VCaP (cell line): ENCODE measurements around the gene ATP2A3.

Source experiments
- H3K27ac ChIP-seq: fragments of 450-650 bp; 2 replicates; pipeline ENCODE4 v1.5.1; 2017
- TF ChIP-seq, protein P1 (sequence below): fragments of 450-650 bp; conservative IDR thresholded peaks from 2 replicates; pipeline ENCODE4 v1.5.1; 2017; ENCODE audit warnings: mild to moderate bottlenecking, moderate library complexity

The ATP2A3 gene

GRCh38 chr17:3890082-3890877 lies 74.0 kb downstream of the ATP2A3 start:
- TF ChIP-seq, protein P1, sequence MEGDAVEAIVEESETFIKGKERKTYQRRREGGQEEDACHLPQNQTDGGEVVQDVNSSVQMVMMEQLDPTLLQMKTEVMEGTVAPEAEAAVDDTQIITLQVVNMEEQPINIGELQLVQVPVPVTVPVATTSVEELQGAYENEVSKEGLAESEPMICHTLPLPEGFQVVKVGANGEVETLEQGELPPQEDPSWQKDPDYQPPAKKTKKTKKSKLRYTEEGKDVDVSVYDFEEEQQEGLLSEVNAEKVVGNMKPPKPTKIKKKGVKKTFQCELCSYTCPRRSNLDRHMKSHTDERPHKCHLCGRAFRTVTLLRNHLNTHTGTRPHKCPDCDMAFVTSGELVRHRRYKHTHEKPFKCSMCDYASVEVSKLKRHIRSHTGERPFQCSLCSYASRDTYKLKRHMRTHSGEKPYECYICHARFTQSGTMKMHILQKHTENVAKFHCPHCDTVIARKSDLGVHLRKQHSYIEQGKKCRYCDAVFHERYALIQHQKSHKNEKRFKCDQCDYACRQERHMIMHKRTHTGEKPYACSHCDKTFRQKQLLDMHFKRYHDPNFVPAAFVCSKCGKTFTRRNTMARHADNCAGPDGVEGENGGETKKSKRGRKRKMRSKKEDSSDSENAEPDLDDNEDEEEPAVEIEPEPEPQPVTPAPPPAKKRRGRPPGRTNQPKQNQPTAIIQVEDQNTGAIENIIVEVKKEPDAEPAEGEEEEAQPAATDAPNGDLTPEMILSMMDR = no peak

GRCh38 chr17:3889325-3890012 lies 74.8 kb downstream of the ATP2A3 start:
- TF ChIP-seq, protein P1 = no peak
- H3K27ac ChIP-seq = peak overlapping the region; percentile 61; the same call in 1 of the 2 replicates

More at GRCh38 chr17:3890082-3890877, 74.0 kb downstream of the ATP2A3 start:
- H3K27ac ChIP-seq = peak overlapping the region; percentile 88

- peak overlapping the region; percentile 61 for H3K27ac ChIP-seq
Observed at GRCh38 chr17:3888343-3889171, 75.7 kb downstream of the ATP2A3 start.

DNA sequence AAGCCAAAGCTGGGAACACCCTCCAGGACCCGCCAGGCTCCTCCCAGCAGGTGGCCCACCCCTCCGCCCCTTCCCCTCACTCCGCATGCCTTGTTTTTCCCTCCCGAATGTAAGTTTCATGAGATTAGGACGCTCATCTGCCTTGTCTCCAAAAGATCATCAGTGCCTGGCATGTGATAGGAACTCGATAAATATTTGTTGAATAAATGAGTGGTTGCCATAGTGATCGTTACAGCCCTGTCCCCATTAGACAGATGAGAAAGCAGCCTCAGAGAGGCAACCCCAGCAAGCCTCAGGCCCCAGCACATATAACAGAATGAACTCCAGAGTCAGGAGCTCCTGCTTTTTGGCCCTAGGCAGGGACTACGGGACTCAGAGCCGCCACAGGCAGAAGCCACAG lies 76.4 kb downstream of the ATP2A3 start:
- TF ChIP-seq, protein P1 = no peak
- peak overlapping the region; percentile 61 for H3K27ac ChIP-seq

More at GRCh38 chr17:3888343-3889171, 75.7 kb downstream of the ATP2A3 start:
- TF ChIP-seq, protein P1 = no peak

DNA sequence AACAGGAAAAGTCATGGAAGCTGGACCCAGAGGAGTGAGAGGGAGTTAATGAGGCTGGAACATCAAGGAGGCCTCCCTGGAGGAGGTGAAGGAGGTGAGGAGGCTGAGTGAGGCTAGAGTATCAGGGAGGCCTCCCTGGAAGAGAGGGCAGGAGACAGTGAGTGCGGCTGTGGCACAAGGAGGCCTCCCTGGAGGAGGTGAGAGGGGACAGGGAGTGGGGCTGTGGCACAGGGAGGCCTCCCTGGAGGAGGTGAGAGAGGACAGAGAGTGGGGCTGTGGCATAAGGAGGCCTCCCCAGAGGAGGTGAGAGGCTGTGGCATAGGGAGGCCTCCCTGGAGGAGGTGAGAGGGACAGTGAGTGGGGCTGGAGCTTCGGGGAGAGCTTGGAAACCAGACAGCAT lies 76.8 kb downstream of the ATP2A3 start:
- TF ChIP-seq, protein P1 = no peak
- peak overlapping the region; percentile 61 for H3K27ac ChIP-seq

- peak overlapping the region; percentile 61 for H3K27ac ChIP-seq
Observed at GRCh38 chr17:3886776-3887175, 77.5 kb downstream of the ATP2A3 start.

More at GRCh38 chr17:3886776-3887175, 77.5 kb downstream of the ATP2A3 start:
- TF ChIP-seq, protein P1 = no peak
